GM18873 (cell line): ENCODE results near the gene PERCC1.

Experiments used
- ATAC-seq: cut with Tn5 transposase; IDR thresholded peaks from one replicate; pipeline ENCODE4 v1.9.1; 2021; ENCODE audit warnings: mild to moderate bottlenecking, moderate library complexity, moderate number of reproducible peaks; ENCODE audit not compliant: unreplicated experiment, low FRiP score

The PERCC1 gene

DNA sequence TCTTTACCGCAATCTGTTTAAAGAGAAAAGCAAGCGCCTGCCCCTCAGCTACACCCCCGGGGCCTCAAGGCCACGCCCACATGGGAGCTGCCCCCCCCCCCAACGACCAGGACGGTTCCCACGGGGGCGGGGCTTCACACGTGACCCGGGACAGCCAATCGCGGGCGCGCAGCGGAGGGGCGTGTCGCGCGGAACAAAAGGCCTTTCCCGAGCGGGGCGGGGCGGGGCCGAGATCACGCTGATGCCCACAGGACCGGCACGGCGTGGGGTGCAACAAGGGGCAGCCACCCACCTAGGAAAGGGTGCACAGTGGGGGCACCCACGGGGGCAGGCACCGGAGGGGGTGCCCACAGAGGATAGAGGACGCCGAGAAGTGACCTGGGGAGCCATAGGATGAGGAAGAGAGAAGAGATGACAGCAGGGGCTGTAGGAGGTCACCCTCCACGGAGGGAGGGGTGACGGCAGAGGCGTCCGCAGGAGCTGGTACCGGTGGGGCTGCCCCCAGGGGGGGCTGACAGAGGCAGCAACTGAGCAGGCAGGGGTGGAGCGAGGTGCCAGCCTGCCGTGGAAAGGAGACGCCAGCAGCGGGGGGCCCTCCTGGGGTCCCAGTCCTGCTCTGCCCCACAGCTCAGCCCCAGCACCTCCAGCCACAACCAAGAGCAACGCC lies 22.6 kb upstream of the PERCC1 start:
- ATAC-seq, result no peak

- ATAC-seq, result no peak
Observed at GRCh38 chr16:1412847-1413246, 18.0 kb upstream of the PERCC1 start.

DNA sequence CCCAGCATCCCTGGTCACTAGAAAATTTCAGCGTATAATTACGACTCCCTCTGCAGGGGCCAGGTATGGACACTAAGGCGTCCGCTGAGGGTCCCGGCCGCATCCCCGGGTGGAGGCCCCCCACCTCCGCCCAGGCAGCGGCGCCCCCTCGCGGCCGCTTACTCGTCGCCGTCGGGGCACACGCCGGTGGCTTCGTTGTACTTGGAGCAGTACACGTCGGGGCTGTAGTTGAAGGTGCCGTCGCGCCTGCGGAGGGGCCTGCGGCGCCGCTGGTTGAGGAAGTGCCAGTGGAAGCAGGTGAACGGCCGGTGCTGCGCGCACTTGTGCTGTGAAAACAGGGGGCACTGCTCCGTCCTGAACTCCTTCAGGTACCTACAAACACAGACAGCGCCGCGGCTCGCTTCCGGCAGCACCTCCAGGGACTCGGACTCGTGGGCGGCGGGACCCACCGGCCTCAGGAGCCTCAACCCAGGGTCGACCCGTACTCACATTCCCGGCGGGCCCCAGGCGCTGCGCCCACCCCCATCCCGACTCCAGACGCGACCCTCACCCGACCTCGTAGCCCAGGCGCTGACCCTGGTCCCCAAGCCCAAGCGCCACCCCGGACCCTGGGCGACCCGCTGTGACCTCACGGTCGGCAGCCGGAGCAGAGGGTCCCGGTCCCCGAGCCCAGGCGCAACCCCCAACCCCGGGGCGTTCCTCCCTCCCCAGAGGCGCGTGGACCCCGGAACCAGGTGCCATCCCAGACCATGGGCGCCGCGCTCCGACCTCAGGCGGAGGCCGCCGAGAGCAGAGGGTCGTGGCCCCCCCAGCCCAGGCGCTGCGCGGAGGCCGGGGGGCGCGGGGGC lies 17.0 kb upstream of the PERCC1 start:
- ATAC-seq, result no peak

- no peak for ATAC-seq
Observed at GRCh38 chr16:1414532-1415260, 16.2 kb upstream of the PERCC1 start, which contains the start of gene UNKL. UNKL (minus strand) TSS chr16:1414704; CDS start chr16:1414691, 13 bp downstream.

DNA sequence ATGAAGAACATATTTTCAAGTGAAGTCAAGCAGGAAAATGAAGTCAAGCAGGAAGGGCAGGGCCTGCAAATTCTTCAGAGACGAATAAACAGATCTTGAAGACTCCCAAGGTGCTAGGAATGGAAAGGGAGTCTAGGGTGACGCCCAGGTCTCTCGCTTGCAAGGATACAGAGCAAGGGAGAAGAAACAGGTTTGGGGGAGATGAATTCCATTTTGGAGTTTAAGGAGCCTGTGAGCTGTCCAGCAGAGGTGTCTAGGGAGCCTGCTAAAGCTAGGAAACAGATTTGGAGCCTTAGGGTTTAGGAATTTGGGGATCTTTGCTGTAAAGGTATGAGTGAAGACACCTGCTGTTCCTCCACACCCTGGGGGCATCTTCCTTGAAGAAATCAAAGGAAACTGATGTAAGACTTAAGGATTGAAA lies 14.3 kb upstream of the PERCC1 start:
- ATAC-seq, result no peak

DNA sequence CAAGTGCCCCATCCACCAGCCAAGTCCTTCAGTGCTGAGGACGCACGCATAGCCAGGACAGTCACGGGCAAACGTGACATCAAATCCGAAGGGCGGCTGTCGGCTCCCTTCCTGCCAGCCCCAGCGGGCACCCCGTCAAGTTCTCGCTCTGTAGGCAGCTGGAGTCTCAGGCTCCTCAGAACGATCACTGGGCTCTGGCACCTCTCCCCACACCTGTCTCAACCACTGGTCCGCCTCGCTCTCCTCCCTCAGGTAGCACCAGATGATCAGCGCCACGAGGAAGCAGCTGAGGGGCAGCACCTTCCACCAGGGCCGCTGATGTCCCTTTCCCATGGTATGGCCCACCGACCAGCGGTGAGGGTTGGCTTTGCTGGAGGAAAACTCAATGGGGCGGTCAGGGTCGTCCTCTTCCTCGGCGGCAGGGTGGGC lies 10.8 kb upstream of the PERCC1 start:
- ATAC-seq, result peak; percentile 1

- ATAC-seq, result no peak
Observed at GRCh38 chr16:1422076-1422475, 8.8 kb upstream of the PERCC1 start.

DNA sequence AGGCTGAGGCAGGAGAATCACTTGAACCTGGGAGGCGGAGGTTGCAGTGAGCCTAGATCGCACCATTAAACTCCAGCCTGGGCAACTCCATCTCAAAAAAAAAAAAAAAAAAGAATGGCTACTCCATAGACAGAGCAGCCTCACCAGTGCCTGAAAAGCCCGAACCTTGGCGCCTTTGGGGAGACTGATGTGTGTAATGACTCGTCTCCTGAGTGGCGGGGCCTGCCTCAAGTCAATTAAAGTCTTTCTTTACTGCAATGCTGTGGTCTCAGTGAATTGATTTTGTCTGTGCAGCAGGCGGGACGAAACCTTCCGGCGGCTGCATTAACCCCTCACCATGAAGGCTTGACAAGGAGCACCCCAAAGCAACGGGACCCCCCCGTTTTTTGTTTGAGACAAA lies 6.8 kb upstream of the PERCC1 start:
- no peak for ATAC-seq

GRCh38 chr16:1425616-1426370 lies 5.1 kb upstream of the PERCC1 start:
- ATAC-seq, result no peak

- no peak for ATAC-seq
Observed at GRCh38 chr16:1426734-1427471, 4.0 kb upstream of the PERCC1 start.

DNA sequence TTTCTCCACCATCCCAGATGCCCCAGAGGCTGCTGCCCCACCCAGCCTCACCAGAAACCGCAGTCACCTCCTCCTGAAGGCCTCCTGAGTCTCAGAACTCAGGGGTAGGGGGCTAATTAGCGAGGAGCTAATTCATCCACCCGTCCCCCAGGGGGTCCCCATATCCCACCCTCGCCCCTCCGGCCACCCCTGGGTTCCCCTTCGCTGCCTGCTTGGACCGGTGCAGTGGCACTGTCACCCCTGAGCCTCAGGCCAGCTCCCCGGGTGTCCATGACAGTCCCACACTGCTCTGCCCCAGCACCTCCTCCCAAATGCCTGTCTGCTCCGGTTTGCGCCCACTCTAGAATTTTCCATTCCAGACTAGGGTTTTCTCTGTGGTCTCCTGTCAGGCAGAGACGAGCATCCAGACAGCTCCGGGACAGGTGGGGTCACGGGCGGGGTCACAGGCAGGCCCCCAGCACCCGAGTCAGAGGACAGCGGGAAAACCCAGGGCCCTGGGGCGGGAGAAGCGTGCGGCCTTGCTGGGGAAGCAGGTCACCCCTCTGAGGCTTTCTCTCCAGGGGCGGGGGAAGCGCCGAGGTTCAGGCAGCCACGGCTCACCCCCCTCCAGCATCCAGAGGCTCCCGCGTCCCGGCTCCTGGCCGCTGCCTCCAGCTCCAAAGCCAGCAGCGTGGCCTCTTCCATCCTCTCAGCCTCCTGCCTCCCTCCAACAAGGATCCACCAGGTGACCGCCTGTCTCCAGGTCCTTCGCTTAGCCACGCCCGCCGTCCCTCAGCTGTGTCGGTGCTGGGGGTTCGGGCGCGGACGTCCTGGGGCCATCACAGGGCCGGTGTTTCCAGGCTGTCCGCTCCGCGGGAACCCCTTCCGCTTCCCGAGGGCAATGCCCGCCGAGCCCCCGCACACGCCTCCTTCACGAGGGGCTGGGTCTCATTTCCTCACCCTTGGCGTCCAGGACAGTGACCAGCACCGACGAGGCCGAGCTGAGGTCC lies 3.1 kb upstream of the PERCC1 start:
- no peak for ATAC-seq

DNA sequence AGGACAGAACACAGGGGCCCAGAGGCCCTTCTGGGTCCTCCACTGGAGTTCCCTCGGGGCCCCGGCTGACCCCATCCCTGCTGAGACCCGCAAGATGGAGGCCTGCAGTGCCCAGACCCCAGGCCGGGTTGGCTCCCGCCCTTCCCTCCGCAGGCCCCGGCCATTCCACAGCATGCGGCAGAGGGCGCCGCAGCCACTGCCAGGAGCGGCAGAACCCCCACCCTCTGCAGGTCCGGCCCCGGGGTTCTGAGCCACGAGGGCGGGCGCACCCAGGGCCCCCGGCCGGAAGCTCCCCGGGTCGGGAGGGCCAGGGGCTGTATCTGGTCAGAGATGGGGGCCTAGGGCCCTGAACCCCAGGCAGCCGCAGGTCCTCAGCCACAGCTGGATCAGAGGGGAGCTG lies 2.4 kb upstream of the PERCC1 start:
- ATAC-seq, result no peak

DNA sequence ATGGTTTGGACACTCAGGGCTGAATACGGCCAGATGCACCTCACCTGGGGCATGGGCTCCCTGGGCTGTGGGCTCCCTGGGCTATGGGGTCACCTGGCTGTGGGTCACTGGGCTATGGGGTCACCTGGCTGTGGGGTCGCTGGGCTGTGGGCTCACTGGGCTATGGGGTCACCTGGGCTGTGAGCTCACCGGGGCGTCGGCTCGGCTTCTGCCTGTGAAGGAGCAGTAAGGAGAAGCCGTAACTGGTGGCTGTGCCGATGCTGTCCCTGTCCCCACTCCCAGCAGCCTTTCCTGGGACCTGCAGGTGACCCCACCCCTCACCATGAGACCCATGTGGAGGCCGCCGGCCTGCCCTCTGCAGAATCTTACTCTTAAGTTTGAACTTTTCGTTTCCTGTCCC lies 1.9 kb upstream of the PERCC1 start:
- ATAC-seq, result no peak

DNA sequence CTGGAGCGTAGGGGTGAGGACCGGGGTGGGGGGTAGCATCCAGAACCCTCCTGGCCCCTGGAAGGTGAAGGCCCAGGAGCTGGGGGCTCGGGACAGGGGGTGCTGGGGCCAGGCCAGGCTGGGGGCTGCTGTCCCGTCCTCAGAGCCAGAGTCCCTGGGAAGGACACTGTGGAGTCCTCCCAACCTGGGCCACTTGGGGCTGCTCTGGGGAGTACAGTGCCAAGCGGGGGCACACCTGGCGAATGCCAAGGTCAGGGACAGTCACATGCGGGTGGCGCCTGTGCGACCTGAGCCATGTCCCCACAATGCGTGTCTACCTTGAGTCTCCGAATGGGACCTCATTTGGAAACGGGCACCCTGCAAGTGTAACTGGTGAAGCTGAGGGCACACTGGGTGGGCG lies 1.2 kb upstream of the PERCC1 start:
- ATAC-seq, result no peak

DNA sequence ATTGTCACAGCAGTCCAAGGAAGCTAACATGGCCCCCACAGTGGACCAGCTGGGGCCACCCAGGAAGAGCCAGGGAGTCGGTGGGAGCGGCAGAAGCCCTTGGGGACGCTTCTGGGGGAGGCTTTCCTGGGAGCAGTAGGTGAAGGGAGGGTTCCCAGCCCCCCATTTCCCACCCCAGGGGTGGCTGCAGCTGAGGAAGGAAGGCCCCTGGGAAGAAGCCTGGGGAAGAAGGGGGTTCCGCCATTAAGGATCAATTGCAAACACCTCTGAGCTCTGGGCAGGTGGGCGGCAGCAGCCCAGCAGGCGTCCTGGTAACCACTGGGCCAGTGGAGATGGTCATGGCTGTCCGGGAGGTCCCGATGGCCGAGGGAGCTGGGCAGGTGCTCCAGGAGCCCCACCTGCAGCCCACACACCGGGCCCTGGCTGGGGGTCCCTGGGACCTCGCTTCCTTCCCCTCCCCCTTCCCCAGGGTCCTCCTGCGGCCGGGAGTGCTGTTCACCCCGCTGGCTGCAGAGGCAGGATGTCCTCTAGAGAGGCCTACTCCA lies 592 bp upstream of the PERCC1 start:
- ATAC-seq, result no peak

DNA sequence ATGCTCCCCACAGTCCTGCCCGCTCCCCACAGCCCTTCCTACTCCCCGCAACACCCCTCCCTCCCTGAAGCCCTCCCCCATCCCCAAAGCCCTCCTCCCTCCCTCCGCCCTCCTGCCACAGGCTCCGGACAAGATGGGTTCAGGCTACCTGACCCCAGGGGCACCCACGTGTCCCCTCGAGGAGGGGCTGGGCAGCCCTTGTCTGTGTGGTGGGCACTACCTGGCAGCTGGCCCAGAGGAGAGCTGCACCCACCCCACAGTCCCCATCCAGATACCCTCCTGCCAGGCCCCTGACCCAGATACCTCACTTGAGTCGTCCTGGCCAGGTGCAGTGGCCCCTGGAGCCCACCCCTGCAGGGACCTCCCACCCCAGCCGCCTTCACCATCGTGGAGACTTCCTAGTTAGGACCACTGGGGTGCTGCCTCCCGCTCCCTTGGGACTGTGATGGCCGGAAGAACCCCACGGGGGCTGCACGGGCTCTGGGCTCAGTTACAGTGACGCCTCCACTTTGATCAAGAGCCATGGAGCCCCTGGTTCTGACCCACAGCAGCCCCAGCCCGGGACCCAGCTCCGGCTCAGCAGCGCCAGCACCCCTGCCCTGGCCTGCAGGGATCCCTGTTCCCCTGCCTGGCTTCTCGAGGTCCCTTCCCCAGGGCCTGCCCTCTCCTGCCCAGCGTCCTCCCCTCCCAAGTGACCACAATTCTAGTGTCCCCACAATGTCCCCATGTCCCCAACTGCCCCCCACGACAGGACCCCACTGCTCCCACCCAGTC lies 806 bp downstream of the PERCC1 start:
- ATAC-seq, result no peak

DNA sequence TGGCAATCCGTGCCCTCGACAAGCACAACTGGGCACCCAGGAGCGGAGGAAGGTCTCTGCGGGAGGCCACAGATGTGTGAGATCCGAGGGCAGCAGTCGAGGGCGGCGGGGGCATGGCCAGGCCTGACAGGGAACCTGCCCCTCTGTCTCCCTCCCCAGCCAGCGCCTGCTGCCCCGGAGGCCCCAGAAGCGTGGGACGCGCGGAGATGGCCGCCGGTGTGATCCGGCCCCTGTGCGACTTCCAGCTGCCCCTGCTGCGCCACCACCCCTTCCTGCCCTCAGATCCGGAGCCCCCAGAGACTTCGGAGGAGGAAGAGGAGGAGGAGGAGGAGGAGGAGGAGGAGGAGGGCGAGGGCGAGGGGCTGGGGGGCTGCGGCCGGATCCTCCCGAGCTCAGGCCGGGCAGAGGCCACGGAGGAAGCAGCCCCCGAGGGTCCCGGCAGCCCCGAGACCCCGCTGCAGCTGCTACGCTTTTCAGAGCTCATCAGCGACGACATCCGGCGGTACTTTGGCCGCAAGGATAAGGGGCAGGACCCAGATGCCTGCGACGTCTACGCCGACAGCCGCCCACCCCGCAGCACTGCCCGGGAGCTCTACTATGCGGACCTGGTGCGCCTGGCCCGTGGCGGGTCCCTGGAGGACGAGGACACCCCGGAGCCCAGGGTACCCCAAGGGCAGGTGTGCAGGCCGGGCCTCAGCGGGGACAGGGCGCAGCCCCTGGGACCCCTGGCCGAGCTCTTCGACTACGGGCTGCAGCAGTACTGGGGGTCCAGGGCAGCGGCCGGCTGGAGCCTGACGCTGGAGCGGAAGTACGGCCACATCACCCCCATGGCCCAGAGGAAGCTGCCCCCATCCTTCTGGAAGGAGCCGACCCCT lies 1.7 kb downstream of the PERCC1 start:
- ATAC-seq, result no peak
